Measurements from ENCODE around the gene OARD1. TPM values are rescaled to one million over a fixed set of nuclear protein-coding genes. Genes with fewer than 3 reads are reported as not detected.

The OARD1 gene
- total and polyA plus RNA-seq, 5 donors from 2014 or later, result 30.3 to 58.2 (median 53.5) TPM

GRCh38 chr6:41063884-41064285 is 8.3 kb downstream of the OARD1 start:
- ATAC-seq (ENCODE audit: low read depth in 2 of 2) (no peak), DNase-seq (no peak)
- no peaks in the 10 kb centered on the region for H3K27me3 Mint-ChIP-seq
- H3K27ac ChIP-seq (ENCODE audit: insufficient read depth, low read length, poor library complexity, severe bottlenecking), result no peak overlapping the region
- no peaks in the 10 kb centered on the region for H3K9me3 ChIP-seq (ENCODE audit: control insufficient read depth in 2 of 2, low read length in 2 of 2)
- H3K36me3 ChIP-seq (ENCODE audit: control insufficient read depth, insufficient read depth, low read length), result peaks cover 60% of the 10 kb centered on the region
- H3K4me1 Mint-ChIP-seq, result peaks cover 6 to 12% (median 8%) of the 10 kb centered on the region in 4 donors
- H3K36me3 Mint-ChIP-seq, result peaks cover 63% of the 10 kb centered on the region
- H3K4me3 Mint-ChIP-seq, result no peak overlapping the region
- H3K27me3 ChIP-seq (ENCODE audit: control insufficient read depth, insufficient read depth, low read length), result no peaks in the 10 kb centered on the region
- no peaks in the 10 kb centered on the region for H3K4me1 ChIP-seq (ENCODE audit: control insufficient read depth, insufficient read depth, low read length, poor library complexity, severe bottlenecking)
- H3K27ac Mint-ChIP-seq, result no peak overlapping the region
- no peak overlapping the region for H3K4me3 ChIP-seq (ENCODE audit: low read depth, low read length)
- H3K9me3 Mint-ChIP-seq, result no peaks in the 10 kb centered on the region

DNA sequence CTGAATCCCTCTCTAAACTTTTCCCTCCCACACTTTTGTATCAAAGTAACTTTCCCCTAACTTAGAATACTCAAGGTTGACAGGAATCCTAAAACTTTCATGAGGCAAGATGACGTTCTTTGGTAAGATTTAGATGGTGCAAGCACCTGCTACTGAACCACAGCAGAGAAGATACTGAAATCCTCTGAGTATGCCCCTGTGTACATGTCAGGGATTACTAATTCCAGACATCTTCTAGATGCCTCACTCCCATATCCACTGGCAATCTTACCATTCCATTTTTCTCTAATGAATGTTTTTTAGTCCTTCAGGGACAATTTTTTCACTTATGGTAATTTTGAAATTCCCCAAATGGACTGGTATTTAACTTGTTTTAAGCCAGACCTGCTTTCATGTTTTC is 10.1 kb downstream of the OARD1 start:
- Histone ChIP-seq H3K36me3 (ENCODE audit: control insufficient read depth, insufficient read depth, low read length) (peaks cover 51% of the 10 kb centered on the region), H3K4me1 (ENCODE audit: control insufficient read depth, insufficient read depth, low read length, poor library complexity, severe bottlenecking) (no peaks in the 10 kb centered on the region), H3K9me3 (ENCODE audit: control insufficient read depth in 2 of 2, low read length in 2 of 2) (no peaks in the 10 kb centered on the region), H3K4me3 (ENCODE audit: low read depth, low read length) (no peak overlapping the region), H3K27ac (ENCODE audit: insufficient read depth, low read length, poor library complexity, severe bottlenecking) (no peak overlapping the region), H3K27me3 (ENCODE audit: control insufficient read depth, insufficient read depth, low read length) (no peaks in the 10 kb centered on the region)
- peak overlapping the region in 1 of 3 donors; percentile 42 for H3K27ac Mint-ChIP-seq
- H3K4me1 Mint-ChIP-seq, result peaks cover 6 to 9% (median 6%) of the 10 kb centered on the region in 4 donors
- peaks cover 62% of the 10 kb centered on the region for H3K36me3 Mint-ChIP-seq
- DNase-seq, result no peak
- H3K9me3 Mint-ChIP-seq, result no peaks in the 10 kb centered on the region
- no peak overlapping the region for H3K4me3 Mint-ChIP-seq
- no peaks in the 10 kb centered on the region for H3K27me3 Mint-ChIP-seq
- ATAC-seq (ENCODE audit: low read depth in 2 of 2), result no peak

DNA sequence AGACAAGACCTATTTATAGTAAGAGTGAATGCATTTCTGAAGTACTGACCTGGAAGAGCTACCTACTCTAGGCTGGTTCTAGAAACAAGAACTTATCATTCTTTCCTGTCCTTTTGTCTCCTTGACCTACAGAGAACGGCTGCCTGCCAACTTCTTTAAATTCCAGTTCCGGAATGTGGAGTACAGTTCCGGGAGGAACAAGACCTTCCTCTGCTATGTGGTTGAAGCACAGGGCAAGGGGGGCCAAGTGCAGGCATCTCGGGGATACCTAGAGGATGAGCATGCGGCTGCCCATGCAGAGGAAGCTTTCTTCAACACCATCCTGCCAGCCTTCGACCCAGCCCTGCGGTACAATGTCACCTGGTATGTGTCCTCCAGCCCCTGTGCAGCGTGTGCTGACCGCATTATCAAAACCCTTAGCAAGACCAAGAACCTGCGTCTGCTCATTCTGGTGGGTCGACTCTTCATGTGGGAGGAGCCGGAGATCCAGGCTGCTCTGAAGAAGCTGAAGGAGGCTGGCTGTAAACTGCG is 10.9 kb downstream of the OARD1 start:
- DNase-seq (no peak), ATAC-seq (ENCODE audit: low read depth in 2 of 2) (no peak)
- Mint-ChIP-seq H3K27me3 (no peaks in the 10 kb centered on the region), H3K4me1 (peaks cover 0 to 2% (median 1%) of the 10 kb centered on the region in 4 donors), H3K27ac (peak overlapping the region in 1 of 3 donors; percentile 62), H3K36me3 (peaks cover 64% of the 10 kb centered on the region), H3K4me3 (no peak overlapping the region), H3K9me3 (no peaks in the 10 kb centered on the region)
- no peaks in the 10 kb centered on the region for H3K9me3 ChIP-seq (ENCODE audit: control insufficient read depth in 2 of 2, low read length in 2 of 2)
- H3K4me3 ChIP-seq (ENCODE audit: low read depth, low read length), result no peak overlapping the region
- no peaks in the 10 kb centered on the region for H3K27me3 ChIP-seq (ENCODE audit: control insufficient read depth, insufficient read depth, low read length)
- peaks cover 49% of the 10 kb centered on the region for H3K36me3 ChIP-seq (ENCODE audit: control insufficient read depth, insufficient read depth, low read length)
- H3K4me1 ChIP-seq (ENCODE audit: control insufficient read depth, insufficient read depth, low read length, poor library complexity, severe bottlenecking), result no peaks in the 10 kb centered on the region
- no peak overlapping the region for H3K27ac ChIP-seq (ENCODE audit: insufficient read depth, low read length, poor library complexity, severe bottlenecking)

GRCh38 chr6:41059556-41059955 is 12.6 kb downstream of the OARD1 start:
- Histone ChIP-seq H3K27ac (ENCODE audit: insufficient read depth, low read length, poor library complexity, severe bottlenecking) (no peak overlapping the region), H3K36me3 (ENCODE audit: control insufficient read depth, insufficient read depth, low read length) (peaks cover 35% of the 10 kb centered on the region), H3K4me1 (ENCODE audit: control insufficient read depth, insufficient read depth, low read length, poor library complexity, severe bottlenecking) (no peaks in the 10 kb centered on the region), H3K27me3 (ENCODE audit: control insufficient read depth, insufficient read depth, low read length) (no peaks in the 10 kb centered on the region), H3K9me3 (ENCODE audit: control insufficient read depth in 2 of 2, low read length in 2 of 2) (no peaks in the 10 kb centered on the region), H3K4me3 (ENCODE audit: low read depth, low read length) (no peak overlapping the region)
- Mint-ChIP-seq H3K4me3 (no peak overlapping the region), H3K27ac (peak overlapping the region in 1 of 3 donors; percentile 61), H3K27me3 (no peaks in the 10 kb centered on the region), H3K9me3 (no peaks in the 10 kb centered on the region), H3K4me1 (peaks cover 0 to 5% (median 1%) of the 10 kb centered on the region in 4 donors), H3K36me3 (peaks cover 64% of the 10 kb centered on the region)
- no peak for ATAC-seq (ENCODE audit: low read depth in 2 of 2)
- no peak for DNase-seq

DNA sequence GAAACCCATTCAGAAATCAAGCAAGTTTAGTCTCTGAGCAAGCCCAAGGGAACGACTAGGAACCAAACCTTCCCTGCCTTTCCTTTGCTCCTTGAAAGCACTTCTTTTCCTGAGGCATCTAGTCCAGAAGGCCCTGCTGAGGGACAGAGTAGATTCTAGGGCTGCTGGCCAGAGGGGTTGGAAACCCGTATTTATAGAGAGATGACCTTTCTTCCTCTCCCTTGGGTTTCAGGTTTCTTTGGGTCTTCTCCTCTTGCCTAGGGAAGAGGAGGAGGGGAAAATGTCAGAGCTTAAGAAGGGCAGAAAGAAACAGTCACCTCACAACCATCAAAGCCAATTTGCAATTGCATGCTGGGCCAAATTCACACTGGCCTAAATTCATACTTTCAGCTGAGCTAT is 13.4 kb downstream of the OARD1 start:
- Mint-ChIP-seq H3K4me1 (peaks cover 0 to 3% (median 0%) of the 10 kb centered on the region in 4 donors), H3K9me3 (no peaks in the 10 kb centered on the region), H3K36me3 (peaks cover 58% of the 10 kb centered on the region), H3K27ac (no peak overlapping the region), H3K27me3 (no peaks in the 10 kb centered on the region), H3K4me3 (no peak overlapping the region)
- no peak for ATAC-seq (ENCODE audit: low read depth in 2 of 2)
- no peaks in the 10 kb centered on the region for H3K9me3 ChIP-seq (ENCODE audit: control insufficient read depth in 2 of 2, low read length in 2 of 2)
- no peaks in the 10 kb centered on the region for H3K27me3 ChIP-seq (ENCODE audit: control insufficient read depth, insufficient read depth, low read length)
- DNase-seq, result no peak
- no peak overlapping the region for H3K27ac ChIP-seq (ENCODE audit: insufficient read depth, low read length, poor library complexity, severe bottlenecking)
- H3K4me3 ChIP-seq (ENCODE audit: low read depth, low read length), result no peak overlapping the region
- H3K4me1 ChIP-seq (ENCODE audit: control insufficient read depth, insufficient read depth, low read length, poor library complexity, severe bottlenecking), result no peaks in the 10 kb centered on the region
- H3K36me3 ChIP-seq (ENCODE audit: control insufficient read depth, insufficient read depth, low read length), result peaks cover 27% of the 10 kb centered on the region

DNA sequence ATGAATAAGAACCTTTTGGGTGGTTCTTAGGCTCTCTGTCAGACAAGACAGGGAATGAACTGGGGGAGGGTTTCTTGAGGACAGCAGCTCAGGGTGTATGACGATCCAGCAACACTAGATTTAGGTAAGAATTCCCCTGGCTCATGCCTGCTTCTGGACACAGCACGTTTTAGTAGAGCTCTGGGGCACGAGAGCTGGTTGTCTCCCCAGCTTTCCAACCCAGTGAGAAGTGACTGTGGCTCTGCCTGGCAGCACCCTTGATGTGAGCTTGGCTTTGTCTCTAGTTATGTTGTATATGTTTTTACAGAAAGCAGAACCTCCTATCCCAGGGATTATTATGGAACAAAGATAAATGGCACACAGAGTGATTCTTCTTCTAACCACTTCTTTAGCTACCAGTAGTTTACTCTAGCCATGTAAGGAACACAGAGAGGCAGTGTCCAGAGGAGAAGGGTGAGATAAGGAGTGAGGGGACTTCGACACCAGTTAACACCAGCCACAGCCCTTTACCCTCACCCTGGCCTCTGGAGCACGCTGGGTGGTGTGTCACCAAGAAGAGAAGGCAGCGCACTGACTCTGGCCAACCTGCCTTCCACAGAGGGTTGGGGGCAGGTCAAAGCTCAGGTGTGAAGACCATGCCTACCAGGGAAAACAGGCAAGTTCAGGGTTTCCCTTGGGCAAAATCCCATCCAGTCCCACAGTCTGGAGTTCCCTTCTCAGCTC is 15.2 kb downstream of the OARD1 start:
- peaks cover 12% of the 10 kb centered on the region for H3K36me3 ChIP-seq (ENCODE audit: control insufficient read depth, insufficient read depth, low read length)
- Mint-ChIP-seq H3K27ac (peak overlapping the region in 1 of 3 donors; percentile 20), H3K9me3 (no peaks in the 10 kb centered on the region), H3K4me1 (peaks cover 4 to 13% (median 8%) of the 10 kb centered on the region in 4 donors), H3K36me3 (peaks cover 51% of the 10 kb centered on the region), H3K27me3 (no peaks in the 10 kb centered on the region), H3K4me3 (no peak overlapping the region)
- peaks cover 9% of the 10 kb centered on the region for H3K4me1 ChIP-seq (ENCODE audit: control insufficient read depth, insufficient read depth, low read length, poor library complexity, severe bottlenecking)
- H3K9me3 ChIP-seq (ENCODE audit: control insufficient read depth in 2 of 2, low read length in 2 of 2), result no peaks in the 10 kb centered on the region
- DNase-seq, result no peak
- no peaks in the 10 kb centered on the region for H3K27me3 ChIP-seq (ENCODE audit: control insufficient read depth, insufficient read depth, low read length)
- no peak overlapping the region for H3K4me3 ChIP-seq (ENCODE audit: low read depth, low read length)
- ATAC-seq (ENCODE audit: low read depth in 2 of 2), result no peak
- H3K27ac ChIP-seq (ENCODE audit: insufficient read depth, low read length, poor library complexity, severe bottlenecking), result no peak overlapping the region

DNA sequence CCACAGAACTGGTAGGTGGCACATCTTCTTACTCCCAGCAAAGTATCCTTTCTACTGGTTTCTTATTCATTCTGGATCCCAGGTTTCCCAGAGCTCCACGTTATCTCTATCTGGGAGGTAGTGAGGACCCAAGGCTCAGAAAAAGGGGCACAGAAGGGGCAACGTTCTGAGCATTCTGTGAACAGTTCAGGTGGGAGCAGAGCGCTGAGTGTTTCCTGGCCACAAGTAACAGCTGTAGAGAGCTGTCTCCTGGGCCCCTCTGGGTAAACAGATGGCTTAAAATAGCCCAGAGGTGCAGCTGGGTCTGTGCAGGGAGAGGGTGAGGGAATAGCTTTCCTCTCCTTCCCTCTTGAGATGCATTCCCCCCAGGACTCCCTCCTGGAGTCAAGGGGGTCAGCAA is 17.0 kb downstream of the OARD1 start:
- H3K9me3 ChIP-seq (ENCODE audit: control insufficient read depth in 2 of 2, low read length in 2 of 2), result no peaks in the 10 kb centered on the region
- peak overlapping the region in 1 of 3 donors; percentile 75 for H3K27ac Mint-ChIP-seq

GRCh38 chr6:41054511-41054910 is 17.6 kb downstream of the OARD1 start:
- peaks cover 3% of the 10 kb centered on the region for H3K36me3 ChIP-seq (ENCODE audit: control insufficient read depth, insufficient read depth, low read length)
- ATAC-seq (ENCODE audit: low read depth in 2 of 2) (no peak), DNase-seq (no peak)
- H3K27me3 ChIP-seq (ENCODE audit: control insufficient read depth, insufficient read depth, low read length), result no peaks in the 10 kb centered on the region
- no peak overlapping the region for H3K4me3 Mint-ChIP-seq
- no peaks in the 10 kb centered on the region for H3K9me3 Mint-ChIP-seq
- H3K27me3 Mint-ChIP-seq, result no peaks in the 10 kb centered on the region
- H3K4me1 ChIP-seq (ENCODE audit: control insufficient read depth, insufficient read depth, low read length, poor library complexity, severe bottlenecking), result peaks cover 16% of the 10 kb centered on the region
- H3K36me3 Mint-ChIP-seq, result peaks cover 34% of the 10 kb centered on the region
- H3K4me1 Mint-ChIP-seq, result peaks cover 7 to 27% (median 14%) of the 10 kb centered on the region in 4 donors
- H3K9me3 ChIP-seq (ENCODE audit: control insufficient read depth in 2 of 2, low read length in 2 of 2), result no peaks in the 10 kb centered on the region
- no peak overlapping the region for H3K27ac Mint-ChIP-seq
- H3K4me3 ChIP-seq (ENCODE audit: low read depth, low read length), result no peak overlapping the region
- H3K27ac ChIP-seq (ENCODE audit: insufficient read depth, low read length, poor library complexity, severe bottlenecking), result no peak overlapping the region

More for the DNA sequence above, 17.0 kb downstream of the OARD1 start:
- Mint-ChIP-seq H3K9me3 (no peaks in the 10 kb centered on the region), H3K36me3 (peaks cover 34% of the 10 kb centered on the region), H3K27me3 (no peaks in the 10 kb centered on the region), H3K4me3 (no peak overlapping the region), H3K4me1 (peaks cover 7 to 27% (median 13%) of the 10 kb centered on the region in 4 donors)
- DNase-seq, result no peak
- no peak overlapping the region for H3K4me3 ChIP-seq (ENCODE audit: low read depth, low read length)
- peaks cover 16% of the 10 kb centered on the region for H3K4me1 ChIP-seq (ENCODE audit: control insufficient read depth, insufficient read depth, low read length, poor library complexity, severe bottlenecking)
- no peak overlapping the region for H3K27ac ChIP-seq (ENCODE audit: insufficient read depth, low read length, poor library complexity, severe bottlenecking)
- H3K36me3 ChIP-seq (ENCODE audit: control insufficient read depth, insufficient read depth, low read length), result peaks cover 3% of the 10 kb centered on the region
- no peak for ATAC-seq (ENCODE audit: low read depth in 2 of 2)
- no peaks in the 10 kb centered on the region for H3K27me3 ChIP-seq (ENCODE audit: control insufficient read depth, insufficient read depth, low read length)

All from CD4-positive, CD25-positive, alpha-beta regulatory T cell (primary cell).